HEK293T (cell line): ENCODE measurements around the gene ATXN8OS.

ENCODE experiments used
- BHLHE40 ChIP-seq: fragments of 450-650 bp; IDR thresholded peaks from 2 replicates; pipeline ENCODE4 v1.6.1; 2016; ENCODE audit warnings: mild to moderate bottlenecking, moderate library complexity, borderline replicate concordance
- FOXK2 ChIP-seq: fragments of 450-650 bp; IDR thresholded peaks from 2 replicates; pipeline ENCODE4 v1.6.1; 2016; ENCODE audit warnings: mild to moderate bottlenecking
- FOXM1 ChIP-seq: fragments of 450-650 bp; IDR thresholded peaks from 2 replicates; pipeline ENCODE4 v1.6.1; 2017; ENCODE audit warnings: mild to moderate bottlenecking, borderline replicate concordance
- LEF1 ChIP-seq: fragments of 450-650 bp; IDR thresholded peaks from 2 replicates; pipeline ENCODE4 v1.6.1; 2017; ENCODE audit warnings: mild to moderate bottlenecking, borderline replicate concordance
- PKNOX1 ChIP-seq: fragments of 450-650 bp; IDR thresholded peaks from 2 replicates; pipeline ENCODE4 v1.6.1; 2016
- SP1 ChIP-seq: fragments of 450-650 bp; IDR thresholded peaks from 2 replicates; pipeline ENCODE4 v1.6.1; 2017
- TARDBP ChIP-seq: fragments of 450-650 bp; IDR thresholded peaks from 2 replicates; pipeline ENCODE4 v1.6.1; 2016
- ZNF384 ChIP-seq: fragments of 450-650 bp; IDR thresholded peaks from 2 replicates; pipeline ENCODE4 v1.6.1; 2016

- no peak for TF ChIP-seq LEF1
- no peak for TF ChIP-seq FOXM1
- TF ChIP-seq SP1: no peak
- no peak for TF ChIP-seq TARDBP
- no peak for TF ChIP-seq PKNOX1
- TF ChIP-seq FOXK2: no peak
- TF ChIP-seq BHLHE40: no peak
- TF ChIP-seq ZNF384: peak; percentile 78; the same call in 1 of the 2 replicates
Observed at GRCh38 chr13:70098669-70099068, 9.0 kb upstream of the ATXN8OS start.
